ENCODE measurements around the gene MR1. TPM values are rescaled to one million over a fixed set of nuclear protein-coding genes. Genes with fewer than 3 reads are reported as not detected.

The MR1 gene
- total RNA-seq, 2 donors from 2014 or later: 3.0 to 8.7 TPM

- intact Hi-C loops (cut with DNase I): no loop called here
- Histone ChIP-seq H3K4me3 (no peak overlapping the region), H3K27ac (no peak overlapping the region), H3K9ac (ENCODE audit: low read depth in 2 of 2, low read length in 2 of 2) (no peak overlapping the region), H3K36me3 (no peaks in the 10 kb centered on the region), H3K9me3 (no peaks in the 10 kb centered on the region), H3K27me3 (no peaks in the 10 kb centered on the region), H3K4me1 (no peaks in the 10 kb centered on the region)
- TF ChIP-seq CTCF (IDR thresholded peaks at IDR 0.05): no peak
- no peak for DNase-seq
These were observed 39.9 kb downstream of the MR1 start for GRCh38 chr1:181073638-181074037.

- H3K4me1 ChIP-seq: no peaks in the 10 kb centered on the region
- H3K27me3 ChIP-seq: no peaks in the 10 kb centered on the region
- H3K9ac ChIP-seq (ENCODE audit: low read depth in 2 of 2, low read length in 2 of 2): no peak overlapping the region
- TF ChIP-seq CTCF (IDR thresholded peaks at IDR 0.05): no peak
- H3K9me3 ChIP-seq: no peaks in the 10 kb centered on the region
- no peak overlapping the region for H3K4me3 ChIP-seq
- intact Hi-C loops (cut with DNase I): no loop called here
- H3K27ac ChIP-seq: no peak overlapping the region
- DNase-seq: no peak
- H3K36me3 ChIP-seq: no peaks in the 10 kb centered on the region
These were observed 42.1 kb downstream of the MR1 start for GRCh38 chr1:181075766-181076350.

- no peaks in the 10 kb centered on the region for H3K4me1 ChIP-seq
- H3K9ac ChIP-seq (ENCODE audit: low read depth in 2 of 2, low read length in 2 of 2): peak overlapping the region in 1 of 2 donors; percentile 26
- no peak for DNase-seq
- no peak overlapping the region for H3K27ac ChIP-seq
- H3K27me3 ChIP-seq: no peaks in the 10 kb centered on the region
- intact Hi-C loops (cut with DNase I): no loop called here
- TF ChIP-seq CTCF (IDR thresholded peaks at IDR 0.05): no peak
- H3K9me3 ChIP-seq: no peaks in the 10 kb centered on the region
- H3K4me3 ChIP-seq: no peak overlapping the region
- H3K36me3 ChIP-seq: no peaks in the 10 kb centered on the region
These were observed 43.1 kb downstream of the MR1 start for GRCh38 chr1:181076852-181077251.

GRCh38 chr1:181077576-181078242, 43.9 kb downstream of the MR1 start:
- no peak for TF ChIP-seq CTCF (IDR thresholded peaks at IDR 0.05)
- no peak for DNase-seq
- Histone ChIP-seq H3K9ac (ENCODE audit: low read depth in 2 of 2, low read length in 2 of 2) (no peak overlapping the region), H3K36me3 (no peaks in the 10 kb centered on the region), H3K4me1 (no peaks in the 10 kb centered on the region), H3K27me3 (no peaks in the 10 kb centered on the region), H3K27ac (no peak overlapping the region), H3K4me3 (no peak overlapping the region), H3K9me3 (no peaks in the 10 kb centered on the region)
- intact Hi-C loops (cut with DNase I): no loop called here

GRCh38 chr1:181079382-181079781, 45.6 kb downstream of the MR1 start:
- no peaks in the 10 kb centered on the region for H3K4me1 ChIP-seq
- intact Hi-C loops (cut with DNase I): no loop called here
- no peak for DNase-seq
- H3K36me3 ChIP-seq: no peaks in the 10 kb centered on the region
- no peak overlapping the region for H3K9ac ChIP-seq (ENCODE audit: low read depth in 2 of 2, low read length in 2 of 2)
- no peak overlapping the region for H3K27ac ChIP-seq
- no peak for TF ChIP-seq CTCF (IDR thresholded peaks at IDR 0.05)
- H3K27me3 ChIP-seq: no peaks in the 10 kb centered on the region
- no peaks in the 10 kb centered on the region for H3K9me3 ChIP-seq
- H3K4me3 ChIP-seq: no peak overlapping the region

Measured in colonic mucosa (tissue), 4 donors.